GM12878 (cell line): ENCODE data around the gene CCDC32. TPM values are rescaled to one million over a fixed set of nuclear protein-coding genes. Genes with fewer than 3 reads are reported as not detected.

Experiments used
- ASH2L ChIP-seq: fragments of 300-600, 200-600 bp; sonication (generic); IDR thresholded peaks from 2 replicates; pipeline ENCODE4 v1.6.1; 2017; ENCODE audit warnings: low read depth, mild to moderate bottlenecking, borderline replicate concordance
- BCLAF1 ChIP-seq: fragments of 450-650 bp; IDR thresholded peaks from 2 replicates; pipeline ENCODE4 v1.6.1; 2017; ENCODE audit warnings: antibody characterized with exemption, mild to moderate bottlenecking, moderate library complexity
- BRCA1 ChIP-seq: IDR thresholded peaks from 2 replicates; pipeline ENCODE4 v1.6.1; 2011; ENCODE audit warnings: low read depth, low read length, improper control_type of control experiment
- CHD4 ChIP-seq: fragments of 200-600 bp; sonication (generic); IDR thresholded peaks from 2 replicates; pipeline ENCODE4 v1.6.1; 2016; ENCODE audit warnings: mild to moderate bottlenecking
- E4F1 ChIP-seq: fragments of 450-650 bp; IDR thresholded peaks from 2 replicates; pipeline ENCODE4 v1.6.1; 2018; ENCODE audit warnings: borderline replicate concordance, mild to moderate bottlenecking; ENCODE audit not compliant: partially characterized antibody
- EP300 ChIP-seq, 2 experiments: fragments of 150-350 bp in 1 of 2; IDR thresholded peaks; 2 replicates each; pipeline ENCODE4 v1.6.1; 2011 to 2012; ENCODE audit warnings: low read depth in 2 of 2, low read length in 2 of 2, borderline replicate concordance in 1 of 2, improper control_type of control experiment in 1 of 2, inconsistent platforms in 1 of 2; ENCODE audit not compliant: control insufficient read depth in 1 of 2
- HSF1 ChIP-seq: fragments of 150-350 bp; IDR thresholded peaks from 2 replicates; pipeline ENCODE4 v1.6.1; 2014; ENCODE audit warnings: mild to moderate bottlenecking, low read depth, low read length
- KDM1A ChIP-seq: fragments of 200-600 bp; sonication (generic); IDR thresholded peaks from 2 replicates; pipeline ENCODE4 v1.6.1; 2016; ENCODE audit warnings: borderline replicate concordance
- MTA2 ChIP-seq: fragments of 450-650 bp; IDR thresholded peaks from 2 replicates; pipeline ENCODE4 v1.6.1; 2016; ENCODE audit warnings: low read depth, mild to moderate bottlenecking, moderate library complexity
- MYB ChIP-seq: fragments of 150-350 bp; IDR thresholded peaks from 2 replicates; pipeline ENCODE4 v1.6.1; 2014; ENCODE audit warnings: mild to moderate bottlenecking, low read depth, low read length, borderline replicate concordance
- NR2C2 ChIP-seq: IDR thresholded peaks from 2 replicates; pipeline ENCODE4 v1.6.1; 2011; ENCODE audit warnings: borderline replicate concordance, low read depth; ENCODE audit not compliant: control insufficient read depth, insufficient read length
- NRF1 ChIP-seq: conservative IDR thresholded peaks from 2 replicates; pipeline ENCODE4 v1.6.1; 2011; ENCODE audit warnings: mild to moderate bottlenecking, low read depth, low read length, improper control_type of control experiment
- RBBP5 ChIP-seq: fragments of 200-600 bp; sonication (generic); conservative IDR thresholded peaks from 2 replicates; pipeline ENCODE4 v1.6.1; 2016
- RELA ChIP-seq: fragments of 450-650 bp; IDR thresholded peaks from 2 replicates; pipeline ENCODE4 v1.8.0; 2014; ENCODE audit warnings: borderline replicate concordance; ENCODE audit not compliant: partially characterized antibody
- REST ChIP-seq: IDR thresholded peaks from 2 replicates; pipeline ENCODE4 v1.6.1; 2012; ENCODE audit warnings: mild to moderate bottlenecking, low read depth, low read length
- SIN3A ChIP-seq: IDR thresholded peaks from 2 replicates; pipeline ENCODE4 v1.6.1; 2012; ENCODE audit warnings: low read depth, low read length, improper control_type of control experiment
- SIX5 ChIP-seq: IDR thresholded peaks from 2 replicates; pipeline ENCODE4 v1.6.1; 2011; ENCODE audit warnings: mild to moderate bottlenecking, low read depth, low read length, moderate library complexity; ENCODE audit not compliant: severe bottlenecking
- SMAD1 ChIP-seq: fragments of 450-650 bp; IDR thresholded peaks from 2 replicates; pipeline ENCODE4 v1.6.1; 2018; ENCODE audit warnings: mild to moderate bottlenecking, low read depth; ENCODE audit not compliant: partially characterized antibody
- SMARCA5 ChIP-seq: fragments of 450-650 bp; IDR thresholded peaks from 2 replicates; pipeline ENCODE4 v1.6.1; 2017; ENCODE audit warnings: mild to moderate bottlenecking
- ZNF24 ChIP-seq: fragments of 450-650 bp; IDR thresholded peaks from 2 replicates; pipeline ENCODE4 v1.6.1; 2017; ENCODE audit warnings: antibody characterized with exemption, mild to moderate bottlenecking
- polyA plus RNA-seq, 11 experiments: library from polyadenylated mRNA; depleted of rRNA in 4 of 11; unstranded in 6 of 11; stranded (reverse) in 5 of 11; fragments of >200 nt; fragmentation: Nextera tagmentation in 4 of 11; fragmentation: Illumina TruSeq in 1 of 11; extraction: Ambion mirVana in 4 of 11; extraction: Trizol in 1 of 11; gene quantifications; 1 replicate in 1 of 11; 2 replicates in 10 of 11; pipeline versions ENCODE4 v1.2.1 to v1.2.3, GENCODE V29; 2011 to 2016; ENCODE audit warnings: inconsistent platforms in 2 of 11, missing spikeins in 2 of 11, low read depth in 1 of 11
- total RNA-seq, 4 experiments: library from RNA; depleted of rRNA in 3 of 4; stranded (reverse); fragments of >200 nt in 3 of 4; fragmentation: Illumina TruSeq in 1 of 4; extraction: Trizol in 1 of 4; gene quantifications; 2 replicates each; pipeline versions ENCODE4 v1.2.1 to v1.2.3, GENCODE V29; 2013 to 2021

CCDC32 gene
- total and polyA plus RNA-seq, 10 of the 15 experiments (the other 5 are each of a cell fraction or from before 2014, with no cell fraction given): 30.2 to 74.3 (median 46.5) TPM

GRCh38 chr15:40543631-40544294, 21.1 kb downstream of the CCDC32 start (continued):
- TF ChIP-seq E4F1: no peak
- no peak for TF ChIP-seq HSF1
- no peak for TF ChIP-seq CHD4
- no peak for TF ChIP-seq NRF1
- TF ChIP-seq SIX5: no peak
- TF ChIP-seq ZNF24: no peak
- TF ChIP-seq REST: no peak
- TF ChIP-seq RELA: peak; percentile 95
- no peak for TF ChIP-seq NR2C2
- no peak for TF ChIP-seq SMAD1
- peak; percentile 83 for TF ChIP-seq SMARCA5
- no peak for TF ChIP-seq ASH2L
- no peak for TF ChIP-seq BCLAF1
- peak; percentile 94 to 95 for TF ChIP-seq EP300 (IDR thresholded peaks at IDR 0.05; ENCODE audit: borderline replicate concordance in 1 of 2, control insufficient read depth in 1 of 2, low read depth in 2 of 2, low read length in 2 of 2)
- TF ChIP-seq SIN3A: no peak
- no peak for TF ChIP-seq BRCA1
- peak; percentile 91 for TF ChIP-seq MTA2
- TF ChIP-seq KDM1A: no peak
- TF ChIP-seq RBBP5: no peak
- 0 out of 2 replicates have a peak, but pooled peaks have one; percentile 32 for TF ChIP-seq MYB
